IPS-15b (cell line): ENCODE results near the gene MBD3.
"Not testable (repeated sequence)": the region's sequence is repeated elsewhere in the genome, so short reads cannot be mapped to it uniquely, and the experiment has no call there.

Experiments
- H3K27me3 ChIP-seq: one replicate; pipeline ENCODE4 v1.6.1; 2013; ENCODE audit warnings: low read length; ENCODE audit not compliant: control insufficient read depth, insufficient read depth
- H3K36me3 ChIP-seq: one replicate; pipeline ENCODE4 v1.6.1; 2013; ENCODE audit warnings: low read length; ENCODE audit not compliant: control insufficient read depth, insufficient read depth
- H3K4me1 ChIP-seq: one replicate; pipeline ENCODE4 v1.6.1; 2013; ENCODE audit warnings: mild to moderate bottlenecking, low read length; ENCODE audit not compliant: control insufficient read depth, insufficient read depth
- H3K4me3 ChIP-seq: one replicate; pipeline ENCODE4 v1.5.1; 2013; ENCODE audit warnings: low read depth, low read length
- H3K9ac ChIP-seq: one replicate; pipeline ENCODE4 v1.6.1; 2013; ENCODE audit warnings: low read depth, mild to moderate bottlenecking, low read length
- H3K9me3 ChIP-seq: one replicate; pipeline ENCODE4 v1.6.1; 2013; ENCODE audit warnings: mild to moderate bottlenecking, low read length; ENCODE audit not compliant: control insufficient read depth, insufficient read depth

MBD3 gene

DNA sequence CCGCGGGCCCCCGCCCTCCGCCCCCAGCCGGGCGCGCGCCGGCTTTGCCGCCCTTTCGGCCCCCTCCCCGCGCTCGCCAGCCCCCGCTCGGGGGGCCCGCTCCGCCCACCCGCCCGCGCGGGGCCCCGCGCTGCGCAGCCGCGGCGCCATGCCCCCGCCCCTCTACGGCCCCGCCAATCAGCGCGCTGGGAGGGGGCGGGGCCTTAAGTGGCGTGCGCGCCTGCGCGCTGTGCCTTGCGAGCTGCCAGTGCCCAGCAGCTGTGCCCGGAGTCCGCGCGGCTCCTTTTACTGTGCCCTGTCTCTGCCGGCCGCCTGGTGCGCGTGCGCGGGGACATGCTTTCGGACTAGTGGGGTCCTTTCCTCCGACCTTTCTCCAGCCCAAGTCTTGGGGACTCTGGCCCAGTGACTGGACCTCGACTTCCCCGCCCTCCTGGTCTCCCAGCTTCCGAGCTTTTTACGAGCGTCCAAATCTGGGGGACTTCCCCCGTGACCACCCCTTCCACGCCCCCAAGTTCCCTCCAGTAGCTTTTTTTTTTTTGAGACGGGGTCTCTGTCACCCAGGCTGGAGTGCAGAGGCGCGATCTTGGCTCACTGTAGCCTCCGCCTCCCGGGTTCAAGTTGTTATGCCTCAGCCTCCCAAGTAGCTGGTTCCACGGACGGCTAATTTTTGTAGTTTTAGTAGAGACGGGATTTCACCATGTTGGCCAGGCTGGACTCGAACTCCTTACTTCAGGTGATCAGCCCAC lies at the start of gene MBD3:
MBD3 (minus strand) TSS at position 111 of the 746 bp plus-strand sequence. CDS start 234 bp downstream, outside the sequence.
- Histone ChIP-seq H3K36me3 (peaks cover 20% of the 10 kb centered on the region), H3K9me3 (no peaks in the 10 kb centered on the region), H3K4me1 (peaks cover 4% of the 10 kb centered on the region), H3K27me3 (no peaks in the 10 kb centered on the region), H3K4me3 (peak within 1 kb of the TSS; percentile 88), H3K9ac (peak within 1 kb of the TSS; percentile 99)

GRCh38 chr19:1640893-1641448 lies 48.3 kb upstream of the MBD3 start:
- not testable (repeated sequence) for H3K27me3 ChIP-seq, H3K9ac ChIP-seq, H3K9me3 ChIP-seq, H3K4me3 ChIP-seq, H3K4me1 ChIP-seq
- H3K36me3 ChIP-seq, result peaks cover 49% of the 10 kb centered on the region

GRCh38 chr19:1636325-1637236 lies 43.9 kb upstream of the MBD3 start:
- Histone ChIP-seq H3K36me3 (peaks cover 27% of the 10 kb centered on the region), H3K9me3 (no peaks in the 10 kb centered on the region), H3K27me3 (no peaks in the 10 kb centered on the region), H3K4me3 (no peak overlapping the region), H3K4me1 (no peaks in the 10 kb centered on the region), H3K9ac (no peak overlapping the region)

DNA sequence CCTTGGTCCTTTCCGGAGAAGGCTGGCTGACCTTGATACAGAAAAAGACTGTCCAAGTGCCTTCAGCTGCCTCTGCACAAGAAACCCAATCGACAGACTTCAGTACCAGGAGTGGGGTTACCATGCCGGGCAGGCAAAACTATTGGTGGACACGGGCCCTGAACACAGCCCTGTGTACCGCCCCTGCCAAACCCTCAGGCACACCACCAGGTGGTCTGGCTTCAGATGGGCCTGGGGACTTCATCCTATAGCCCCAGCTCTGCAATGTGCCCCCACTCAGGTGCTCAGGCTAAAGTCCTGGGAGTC lies 42.2 kb upstream of the MBD3 start:
- H3K4me3 ChIP-seq, result no peak overlapping the region
- H3K9ac ChIP-seq, result no peak overlapping the region
- H3K9me3 ChIP-seq, result no peaks in the 10 kb centered on the region
- H3K36me3 ChIP-seq, result peaks cover 28% of the 10 kb centered on the region
- H3K27me3 ChIP-seq, result no peaks in the 10 kb centered on the region
- no peaks in the 10 kb centered on the region for H3K4me1 ChIP-seq

DNA sequence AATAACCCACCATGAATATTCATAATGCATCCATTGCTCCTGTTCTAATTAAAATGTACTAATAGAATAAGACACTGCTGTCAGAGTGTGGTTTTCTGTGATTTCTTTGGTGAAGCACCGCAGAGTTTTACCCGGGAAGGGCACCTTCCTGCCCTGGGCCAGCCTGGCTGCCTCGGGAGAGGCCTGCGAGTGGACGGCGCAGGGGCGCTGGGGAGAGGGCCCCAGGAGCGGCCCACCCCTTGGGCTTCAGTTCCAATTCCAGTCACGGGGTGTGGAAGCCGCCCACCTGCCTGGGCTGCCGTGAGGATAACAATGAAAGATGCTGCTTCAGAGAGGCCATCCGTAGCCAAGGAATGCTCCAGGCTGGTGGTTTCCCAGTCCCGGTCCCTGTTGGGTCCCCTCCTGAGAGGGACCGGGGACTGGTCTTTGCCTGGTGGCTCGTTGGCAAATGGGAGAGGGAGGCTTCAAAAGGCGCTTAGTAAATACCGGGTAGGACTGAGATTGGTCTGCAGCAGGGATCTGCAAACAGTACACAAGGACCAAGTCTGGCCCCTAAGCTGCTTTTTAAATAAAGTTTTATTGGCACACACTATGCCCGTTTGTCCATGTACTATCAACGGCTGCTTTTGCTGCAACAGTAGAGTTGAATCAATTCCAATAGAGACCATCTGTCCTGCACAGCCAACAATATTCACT lies 41.7 kb upstream of the MBD3 start:
- Histone ChIP-seq H3K4me3 (no peak overlapping the region), H3K27me3 (no peaks in the 10 kb centered on the region), H3K4me1 (no peaks in the 10 kb centered on the region), H3K36me3 (peaks cover 28% of the 10 kb centered on the region), H3K9ac (no peak overlapping the region), H3K9me3 (no peaks in the 10 kb centered on the region)

- Histone ChIP-seq H3K9ac (no peak overlapping the region), H3K27me3 (no peaks in the 10 kb centered on the region), H3K36me3 (peaks cover 25% of the 10 kb centered on the region), H3K4me3 (no peak overlapping the region), H3K4me1 (no peaks in the 10 kb centered on the region), H3K9me3 (no peaks in the 10 kb centered on the region)
Measured at GRCh38 chr19:1633269-1633826, 40.7 kb upstream of the MBD3 start.

- no peaks in the 10 kb centered on the region for H3K27me3 ChIP-seq
- H3K9ac ChIP-seq, result no peak overlapping the region
- H3K9me3 ChIP-seq, result no peaks in the 10 kb centered on the region
- H3K36me3 ChIP-seq, result peaks cover 25% of the 10 kb centered on the region
- no peaks in the 10 kb centered on the region for H3K4me1 ChIP-seq
- no peak overlapping the region for H3K4me3 ChIP-seq
Measured at GRCh38 chr19:1632462-1633268, 40.0 kb upstream of the MBD3 start.

DNA sequence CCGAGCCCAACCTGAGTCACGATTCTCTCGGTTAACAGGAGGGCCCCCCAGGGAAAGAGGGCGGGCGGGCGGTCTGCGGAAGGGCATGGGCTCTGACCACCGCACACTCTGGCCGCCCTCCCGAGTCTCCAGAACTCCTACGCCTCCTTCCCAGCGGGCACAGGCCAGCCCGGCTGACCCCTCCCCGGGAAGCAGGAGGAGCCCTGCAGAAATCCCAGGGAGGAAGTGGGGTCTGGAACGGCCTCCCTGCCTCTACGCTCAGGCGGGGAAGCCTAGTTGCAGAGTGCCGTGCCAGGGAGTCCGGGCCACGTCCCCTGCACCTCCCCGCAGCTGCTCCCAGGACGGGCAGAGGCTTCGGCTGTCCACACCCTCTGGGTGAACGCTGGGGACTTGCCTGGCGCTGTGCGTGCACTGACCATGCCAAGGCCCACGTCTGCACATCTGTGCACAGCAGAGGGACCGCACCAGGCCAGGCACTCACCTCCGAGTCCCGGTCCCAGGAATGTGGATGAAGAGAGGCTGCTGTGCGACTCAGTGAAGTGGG lies 39.0 kb upstream of the MBD3 start:
- Histone ChIP-seq H3K36me3 (peaks cover 25% of the 10 kb centered on the region), H3K9me3 (no peaks in the 10 kb centered on the region), H3K4me1 (no peaks in the 10 kb centered on the region), H3K9ac (no peak overlapping the region), H3K4me3 (no peak overlapping the region), H3K27me3 (no peaks in the 10 kb centered on the region)

- H3K27me3 ChIP-seq, result no peaks in the 10 kb centered on the region
- H3K4me3 ChIP-seq, result no peak overlapping the region
- H3K4me1 ChIP-seq, result no peaks in the 10 kb centered on the region
- H3K9ac ChIP-seq, result no peak overlapping the region
- no peaks in the 10 kb centered on the region for H3K9me3 ChIP-seq
- H3K36me3 ChIP-seq, result peaks cover 27% of the 10 kb centered on the region
Measured at GRCh38 chr19:1630811-1631210, 38.1 kb upstream of the MBD3 start.

GRCh38 chr19:1630012-1630411 lies 37.3 kb upstream of the MBD3 start:
- H3K9me3 ChIP-seq, result no peaks in the 10 kb centered on the region
- no peak overlapping the region for H3K9ac ChIP-seq
- no peak overlapping the region for H3K4me3 ChIP-seq
- H3K27me3 ChIP-seq, result no peaks in the 10 kb centered on the region
- no peaks in the 10 kb centered on the region for H3K4me1 ChIP-seq
- peaks cover 29% of the 10 kb centered on the region for H3K36me3 ChIP-seq
